Natural killer cell (primary cell): ENCODE data around the gene PPFIA1. TPM values are rescaled to one million over a fixed set of nuclear protein-coding genes. Genes with fewer than 3 reads are reported as not detected.

Experiments
- ATAC-seq, 3 donors: fragments of 150-1000 bp in 2 of 3; fragments of 200-7000 bp in 1 of 3; cut with Tn5 transposase; 1 replicate in 1 of 3; 2 replicates in 2 of 3; pipeline ENCODE4 v1.10.0; 2021; ENCODE audit warnings: mild to moderate bottlenecking in 2 of 3, moderate library complexity in 2 of 3
- DNase-seq, 2 donors: peaks; one replicate each; pipeline versions ENCODE4 v3.0.0 to v3.0.0-alpha.2; 2013 to 2021; ENCODE audit warnings: mixed read lengths in 1 of 2
- H3K27ac ChIP-seq: one replicate; pipeline ENCODE4 v1.5.1; 2013; ENCODE audit warnings: mild to moderate bottlenecking, low read length
- H3K27me3 ChIP-seq: one replicate; pipeline ENCODE4 v1.6.1; 2013; ENCODE audit warnings: low read length; ENCODE audit not compliant: control insufficient read depth, insufficient read depth
- H3K36me3 ChIP-seq: one replicate; pipeline ENCODE4 v1.6.1; 2013; ENCODE audit warnings: low read length; ENCODE audit not compliant: control insufficient read depth, insufficient read depth
- H3K4me1 ChIP-seq: one replicate; pipeline ENCODE4 v1.6.1; 2013; ENCODE audit warnings: low read length; ENCODE audit not compliant: control insufficient read depth, insufficient read depth
- H3K4me3 ChIP-seq: one replicate; pipeline ENCODE4 v1.5.1; 2013; ENCODE audit warnings: low read length
- H3K9me3 ChIP-seq: one replicate; pipeline ENCODE4 v1.6.1; 2013; ENCODE audit warnings: low read length; ENCODE audit not compliant: control insufficient read depth, insufficient read depth
- H3K27ac Mint-ChIP-seq, 2 donors: one replicate each; pipeline ENCODE4 v1.8.0; 2022; ENCODE audit warnings: mild to moderate bottlenecking in 2 of 2, mixed read lengths in 2 of 2, moderate library complexity in 1 of 2
- H3K27me3 Mint-ChIP-seq, 2 donors: one replicate each; pipeline ENCODE4 v1.8.0; 2022; ENCODE audit warnings: low read depth in 2 of 2, mixed read lengths in 2 of 2
- H3K36me3 Mint-ChIP-seq: one replicate; pipeline ENCODE4 v1.8.0; 2022; ENCODE audit warnings: mixed read lengths
- H3K4me1 Mint-ChIP-seq, 2 donors: one replicate each; pipeline ENCODE4 v1.8.0; 2022; ENCODE audit warnings: mixed read lengths in 2 of 2
- H3K4me3 Mint-ChIP-seq: one replicate; pipeline ENCODE4 v1.8.0; 2022; ENCODE audit warnings: mild to moderate bottlenecking, moderate library complexity, mixed read lengths
- H3K9me3 Mint-ChIP-seq, 2 donors: one replicate each; pipeline ENCODE4 v1.8.0; 2022; ENCODE audit warnings: mixed read lengths in 2 of 2
- WGBS: methylation state at CpG from one replicate; pipeline ENCODE4 v1.1.7; 2013; ENCODE audit warnings: missing lambda C conversion rate; ENCODE audit not compliant: insufficient coverage; 5-methylcytosine and 5-hydroxymethylcytosine counted together
- intact Hi-C: fragments of 100-400 bp; cut with micrococcal nuclease; formaldehyde crosslinking; loops from one replicate; pipeline ENCODE4 v1.14.2; 2022
- total RNA-seq, 4 donors: library from RNA; stranded (reverse); fragments of 120-200 nt in 1 of 4; gene quantifications; one replicate each; pipeline versions ENCODE4 v1.2.3 to v1.2.4, GENCODE V29; 2013 to 2022
- TF ChIP-seq, protein P1 (sequence below): fragments of 200-600 bp; IDR thresholded peaks from one replicate; pipeline ENCODE4 v1.8.0; 2022; ENCODE audit warnings: antibody characterized with exemption

The PPFIA1 gene
- total RNA-seq, 3 donors from 2014 or later (not counting 1 experiment from before 2014, with no cell fraction given): 42.1 to 75.4 (median 51.7) TPM

DNA sequence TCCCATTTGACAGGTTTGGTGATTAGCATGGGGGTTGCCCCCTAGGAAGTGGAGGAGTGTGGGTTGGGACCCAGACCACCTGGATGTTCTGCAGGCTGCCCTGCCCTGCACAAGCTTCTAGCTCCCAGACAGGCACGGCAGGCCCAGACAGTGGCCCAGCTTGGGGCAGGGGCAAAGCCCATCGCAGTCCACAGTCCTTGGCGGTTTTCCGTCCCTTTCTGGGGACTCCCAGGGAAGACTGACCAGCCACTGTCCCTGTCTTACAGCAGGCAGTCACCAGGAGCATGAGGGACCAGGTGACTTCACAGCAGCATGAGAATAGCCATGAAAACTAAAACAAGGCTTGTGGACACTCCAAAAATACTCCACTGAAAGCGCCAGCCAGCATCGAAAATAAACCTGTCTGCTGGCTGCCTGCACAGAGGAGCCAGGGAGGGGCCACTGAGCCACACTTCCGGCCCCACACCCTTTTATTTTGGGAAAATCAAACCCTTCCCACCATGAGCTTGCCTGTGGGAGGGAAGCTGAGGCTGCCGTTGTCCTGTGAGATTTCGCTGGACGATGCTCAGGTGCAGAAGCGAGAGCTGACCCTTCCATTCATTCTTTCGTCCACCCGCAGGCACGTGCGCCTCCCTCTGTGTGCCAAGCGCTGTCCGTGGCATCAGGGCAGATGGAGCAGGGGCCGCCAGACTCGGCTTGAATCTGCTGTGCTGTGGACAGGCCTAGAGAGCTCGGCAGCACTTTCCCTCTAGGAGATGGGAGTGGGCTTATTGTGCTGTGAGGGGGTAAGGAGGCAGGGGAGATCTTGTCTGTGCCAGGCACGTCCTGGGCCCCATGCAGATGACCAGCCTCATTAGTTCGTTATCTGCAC lies 39.4 kb upstream of the PPFIA1 start:
- no peaks in the 10 kb centered on the region for H3K27me3 ChIP-seq
- DNase-seq: no peak
- no peaks in the 10 kb centered on the region for H3K36me3 ChIP-seq
- intact Hi-C loops: no loop called here
- TF ChIP-seq, protein P1, sequence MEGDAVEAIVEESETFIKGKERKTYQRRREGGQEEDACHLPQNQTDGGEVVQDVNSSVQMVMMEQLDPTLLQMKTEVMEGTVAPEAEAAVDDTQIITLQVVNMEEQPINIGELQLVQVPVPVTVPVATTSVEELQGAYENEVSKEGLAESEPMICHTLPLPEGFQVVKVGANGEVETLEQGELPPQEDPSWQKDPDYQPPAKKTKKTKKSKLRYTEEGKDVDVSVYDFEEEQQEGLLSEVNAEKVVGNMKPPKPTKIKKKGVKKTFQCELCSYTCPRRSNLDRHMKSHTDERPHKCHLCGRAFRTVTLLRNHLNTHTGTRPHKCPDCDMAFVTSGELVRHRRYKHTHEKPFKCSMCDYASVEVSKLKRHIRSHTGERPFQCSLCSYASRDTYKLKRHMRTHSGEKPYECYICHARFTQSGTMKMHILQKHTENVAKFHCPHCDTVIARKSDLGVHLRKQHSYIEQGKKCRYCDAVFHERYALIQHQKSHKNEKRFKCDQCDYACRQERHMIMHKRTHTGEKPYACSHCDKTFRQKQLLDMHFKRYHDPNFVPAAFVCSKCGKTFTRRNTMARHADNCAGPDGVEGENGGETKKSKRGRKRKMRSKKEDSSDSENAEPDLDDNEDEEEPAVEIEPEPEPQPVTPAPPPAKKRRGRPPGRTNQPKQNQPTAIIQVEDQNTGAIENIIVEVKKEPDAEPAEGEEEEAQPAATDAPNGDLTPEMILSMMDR: no peak
- Mint-ChIP-seq H3K4me1 (no peaks in the 10 kb centered on the region), H3K4me3 (no peak overlapping the region), H3K27ac (no peak overlapping the region), H3K36me3 (no peaks in the 10 kb centered on the region), H3K27me3 (peaks cover 5 to 9% of the 10 kb centered on the region in 2 donors), H3K9me3 (no peaks in the 10 kb centered on the region)
- H3K27ac ChIP-seq: no peak overlapping the region
- no peaks in the 10 kb centered on the region for H3K4me1 ChIP-seq
- 89% methylated on average over 22 of the region's 22 CpGs for WGBS
- H3K4me3 ChIP-seq: no peak overlapping the region
- no peak for ATAC-seq
- H3K9me3 ChIP-seq: no peaks in the 10 kb centered on the region

DNA sequence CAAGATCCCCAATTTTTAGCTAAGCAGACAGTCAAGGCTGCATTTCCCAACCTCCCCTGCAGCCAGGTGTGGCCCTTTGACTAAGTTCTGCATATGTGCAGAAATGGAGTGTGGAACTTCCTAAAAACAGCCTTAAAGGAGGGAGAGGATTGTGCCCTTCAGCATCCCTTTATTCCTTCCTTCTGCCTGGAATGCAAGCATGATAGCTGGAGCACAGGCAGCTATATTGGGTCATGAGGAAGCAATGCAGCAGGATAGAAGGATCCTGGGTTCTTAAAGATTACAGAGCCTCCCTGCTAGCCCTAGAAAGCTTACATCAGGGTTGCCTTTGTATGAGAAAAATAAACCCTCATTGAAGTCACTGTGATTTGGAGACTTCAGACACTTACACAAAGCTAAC lies 37.5 kb upstream of the PPFIA1 start:
- no peak overlapping the region for H3K27ac ChIP-seq
- no peaks in the 10 kb centered on the region for H3K9me3 Mint-ChIP-seq
- H3K4me1 ChIP-seq: no peaks in the 10 kb centered on the region
- H3K27me3 Mint-ChIP-seq: peaks cover under 1 to 9% of the 10 kb centered on the region in 2 donors
- H3K36me3 Mint-ChIP-seq: no peaks in the 10 kb centered on the region
- TF ChIP-seq, protein P1: no peak
- H3K36me3 ChIP-seq: no peaks in the 10 kb centered on the region
- no peak overlapping the region for H3K27ac Mint-ChIP-seq
- H3K4me3 Mint-ChIP-seq: no peak overlapping the region
- ATAC-seq (no peak), DNase-seq (no peak)
- no peaks in the 10 kb centered on the region for H3K27me3 ChIP-seq
- no peak overlapping the region for H3K4me3 ChIP-seq
- intact Hi-C loops: no loop called here
- no peaks in the 10 kb centered on the region for H3K4me1 Mint-ChIP-seq
- H3K9me3 ChIP-seq: no peaks in the 10 kb centered on the region

DNA sequence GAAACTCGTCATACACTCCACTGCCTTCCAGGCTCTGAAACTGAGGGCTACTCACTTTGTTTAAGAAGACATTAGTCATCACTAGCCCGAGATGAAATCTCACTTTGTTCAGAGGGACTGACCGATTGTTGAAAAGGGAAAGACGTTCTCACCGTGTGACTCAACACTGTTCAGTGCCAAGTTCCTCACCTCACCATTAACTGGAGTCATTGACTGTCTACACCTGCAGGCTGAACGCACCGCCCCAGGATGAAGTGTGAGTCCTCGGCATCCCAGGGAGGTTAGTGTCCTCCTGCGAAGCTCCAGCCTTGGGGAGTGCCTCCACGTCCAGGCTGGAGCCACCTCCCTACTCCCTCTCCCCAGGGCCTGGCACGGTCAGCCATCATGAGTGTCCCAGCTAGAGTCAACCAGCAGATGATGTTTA lies 37.0 kb upstream of the PPFIA1 start:
- Mint-ChIP-seq H3K4me1 (no peaks in the 10 kb centered on the region), H3K27me3 (peaks cover 0 to 9% of the 10 kb centered on the region in 2 donors), H3K36me3 (no peaks in the 10 kb centered on the region), H3K4me3 (no peak overlapping the region), H3K27ac (no peak overlapping the region), H3K9me3 (no peaks in the 10 kb centered on the region)
- no peaks in the 10 kb centered on the region for H3K9me3 ChIP-seq
- H3K36me3 ChIP-seq: no peaks in the 10 kb centered on the region
- H3K27ac ChIP-seq: no peak overlapping the region
- WGBS: 76% methylated on average over 11 of the region's 11 CpGs
- ATAC-seq (no peak), DNase-seq (no peak)
- intact Hi-C loops: no loop called here
- TF ChIP-seq, protein P1: no peak
- H3K4me1 ChIP-seq: no peaks in the 10 kb centered on the region
- H3K27me3 ChIP-seq: no peaks in the 10 kb centered on the region
- no peak overlapping the region for H3K4me3 ChIP-seq
